Immature natural killer cell (primary cell): ENCODE measurements around the gene CNTN2. TPM values are rescaled to one million over a fixed set of nuclear protein-coding genes. Genes with fewer than 3 reads are reported as not detected.

Experiments
- DNase-seq, 3 donors: peaks; one replicate each; pipeline ENCODE4 v3.0.0; 2022; ENCODE audit warnings: mixed read lengths in 1 of 3
- H3K27ac Mint-ChIP-seq, 6 donors: one replicate each; pipeline ENCODE4 v1.8.0; 2020; ENCODE audit warnings: mixed read lengths in 6 of 6, mild to moderate bottlenecking in 5 of 6, inconsistent platforms in 4 of 6, moderate library complexity in 3 of 6
- H3K27me3 Mint-ChIP-seq, 3 donors: one replicate each; pipeline ENCODE4 v1.8.0; 2020 to 2021; ENCODE audit warnings: low read depth in 3 of 3, mild to moderate bottlenecking in 3 of 3, mixed read lengths in 3 of 3, moderate library complexity in 3 of 3, inconsistent platforms in 1 of 3
- H3K36me3 Mint-ChIP-seq, 3 donors: one replicate each; pipeline ENCODE4 v1.8.0; 2020; ENCODE audit warnings: mixed read lengths in 3 of 3, inconsistent platforms in 2 of 3, mild to moderate bottlenecking in 2 of 3
- H3K4me1 Mint-ChIP-seq, 2 donors: one replicate each; pipeline ENCODE4 v1.8.0; 2020; ENCODE audit warnings: inconsistent platforms in 2 of 2, mild to moderate bottlenecking in 2 of 2, mixed read lengths in 2 of 2, moderate library complexity in 1 of 2
- H3K4me3 Mint-ChIP-seq, 5 donors: one replicate each; pipeline ENCODE4 v1.8.0; 2020; ENCODE audit warnings: mild to moderate bottlenecking in 5 of 5, mixed read lengths in 5 of 5, inconsistent platforms in 3 of 5, moderate library complexity in 3 of 5
- H3K9me3 Mint-ChIP-seq, 6 donors: one replicate each; pipeline ENCODE4 v1.8.0; 2020; ENCODE audit warnings: mild to moderate bottlenecking in 6 of 6, mixed read lengths in 6 of 6, inconsistent platforms in 4 of 6, moderate library complexity in 3 of 6
- polyA plus RNA-seq, 3 donors: library from polyadenylated mRNA; unstranded; fragments of 300-500 nt; fragmentation: Illumina TruSeq; gene quantifications; one replicate each; pipeline ENCODE4 v1.2.3, GENCODE V29; 2021

CNTN2 gene, protein sequence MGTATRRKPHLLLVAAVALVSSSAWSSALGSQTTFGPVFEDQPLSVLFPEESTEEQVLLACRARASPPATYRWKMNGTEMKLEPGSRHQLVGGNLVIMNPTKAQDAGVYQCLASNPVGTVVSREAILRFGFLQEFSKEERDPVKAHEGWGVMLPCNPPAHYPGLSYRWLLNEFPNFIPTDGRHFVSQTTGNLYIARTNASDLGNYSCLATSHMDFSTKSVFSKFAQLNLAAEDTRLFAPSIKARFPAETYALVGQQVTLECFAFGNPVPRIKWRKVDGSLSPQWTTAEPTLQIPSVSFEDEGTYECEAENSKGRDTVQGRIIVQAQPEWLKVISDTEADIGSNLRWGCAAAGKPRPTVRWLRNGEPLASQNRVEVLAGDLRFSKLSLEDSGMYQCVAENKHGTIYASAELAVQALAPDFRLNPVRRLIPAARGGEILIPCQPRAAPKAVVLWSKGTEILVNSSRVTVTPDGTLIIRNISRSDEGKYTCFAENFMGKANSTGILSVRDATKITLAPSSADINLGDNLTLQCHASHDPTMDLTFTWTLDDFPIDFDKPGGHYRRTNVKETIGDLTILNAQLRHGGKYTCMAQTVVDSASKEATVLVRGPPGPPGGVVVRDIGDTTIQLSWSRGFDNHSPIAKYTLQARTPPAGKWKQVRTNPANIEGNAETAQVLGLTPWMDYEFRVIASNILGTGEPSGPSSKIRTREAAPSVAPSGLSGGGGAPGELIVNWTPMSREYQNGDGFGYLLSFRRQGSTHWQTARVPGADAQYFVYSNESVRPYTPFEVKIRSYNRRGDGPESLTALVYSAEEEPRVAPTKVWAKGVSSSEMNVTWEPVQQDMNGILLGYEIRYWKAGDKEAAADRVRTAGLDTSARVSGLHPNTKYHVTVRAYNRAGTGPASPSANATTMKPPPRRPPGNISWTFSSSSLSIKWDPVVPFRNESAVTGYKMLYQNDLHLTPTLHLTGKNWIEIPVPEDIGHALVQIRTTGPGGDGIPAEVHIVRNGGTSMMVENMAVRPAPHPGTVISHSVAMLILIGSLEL
- not detected for polyA plus RNA-seq

DNA sequence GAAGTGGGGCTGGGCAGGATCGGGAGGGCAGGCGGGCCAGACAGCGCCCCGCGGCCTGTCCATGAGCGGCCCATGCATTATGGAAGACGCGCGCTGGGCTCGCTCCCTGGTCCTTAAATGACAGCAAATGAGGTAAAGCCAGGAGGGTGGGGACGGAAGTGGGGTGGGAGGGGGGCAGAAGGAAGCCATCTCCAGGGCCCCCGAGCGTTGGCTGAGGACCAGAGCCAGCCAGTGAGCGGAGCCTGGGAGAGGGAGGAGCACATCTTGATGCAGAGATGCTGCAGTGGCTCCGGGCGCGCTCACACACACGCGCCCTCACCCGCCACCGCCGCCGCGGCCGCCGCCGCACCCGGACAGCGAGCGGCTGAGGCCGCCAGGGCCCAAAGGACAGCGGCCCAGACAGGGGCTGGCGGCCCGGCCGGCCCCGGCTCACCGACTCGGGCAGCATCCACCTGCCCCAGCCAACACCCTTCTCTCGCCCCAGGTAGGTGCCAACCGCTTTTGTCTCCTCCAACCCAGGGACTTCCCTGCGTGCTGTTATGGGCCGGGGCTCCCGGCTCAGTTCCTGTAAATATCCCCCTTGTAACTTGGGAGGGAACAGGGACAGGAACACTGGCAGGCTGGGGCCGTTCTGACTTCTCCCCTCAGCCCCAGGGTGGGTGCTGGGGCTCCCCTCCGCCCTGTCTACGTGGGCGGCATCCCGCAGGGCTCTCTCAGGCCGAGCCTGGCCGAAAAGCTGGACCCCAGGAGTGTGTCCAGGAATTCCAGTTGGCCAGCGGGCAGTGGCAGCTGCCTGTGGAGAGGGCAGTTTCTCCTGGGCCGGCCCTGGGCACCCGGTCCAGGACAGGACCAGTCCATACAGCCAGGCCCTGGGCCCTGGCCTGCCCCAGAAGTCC is at the start of gene CNTN2:
Gene CNTN2 (plus strand): TSS at position 302 of the 896 bp plus-strand sequence. CDS start 9,974 bp downstream, outside the sequence.
- H3K4me3 Mint-ChIP-seq = no peak within 1 kb of the TSS
- H3K27me3 Mint-ChIP-seq = peaks cover 2 to 23% (median 6%) of the 10 kb centered on the region in 3 donors
- H3K36me3 Mint-ChIP-seq = no peaks in the 10 kb centered on the region
- H3K27ac Mint-ChIP-seq = no peak within 1 kb of the TSS
- DNase-seq = no peak
- H3K4me1 Mint-ChIP-seq = no peaks in the 10 kb centered on the region
- no peaks in the 10 kb centered on the region for H3K9me3 Mint-ChIP-seq

DNA sequence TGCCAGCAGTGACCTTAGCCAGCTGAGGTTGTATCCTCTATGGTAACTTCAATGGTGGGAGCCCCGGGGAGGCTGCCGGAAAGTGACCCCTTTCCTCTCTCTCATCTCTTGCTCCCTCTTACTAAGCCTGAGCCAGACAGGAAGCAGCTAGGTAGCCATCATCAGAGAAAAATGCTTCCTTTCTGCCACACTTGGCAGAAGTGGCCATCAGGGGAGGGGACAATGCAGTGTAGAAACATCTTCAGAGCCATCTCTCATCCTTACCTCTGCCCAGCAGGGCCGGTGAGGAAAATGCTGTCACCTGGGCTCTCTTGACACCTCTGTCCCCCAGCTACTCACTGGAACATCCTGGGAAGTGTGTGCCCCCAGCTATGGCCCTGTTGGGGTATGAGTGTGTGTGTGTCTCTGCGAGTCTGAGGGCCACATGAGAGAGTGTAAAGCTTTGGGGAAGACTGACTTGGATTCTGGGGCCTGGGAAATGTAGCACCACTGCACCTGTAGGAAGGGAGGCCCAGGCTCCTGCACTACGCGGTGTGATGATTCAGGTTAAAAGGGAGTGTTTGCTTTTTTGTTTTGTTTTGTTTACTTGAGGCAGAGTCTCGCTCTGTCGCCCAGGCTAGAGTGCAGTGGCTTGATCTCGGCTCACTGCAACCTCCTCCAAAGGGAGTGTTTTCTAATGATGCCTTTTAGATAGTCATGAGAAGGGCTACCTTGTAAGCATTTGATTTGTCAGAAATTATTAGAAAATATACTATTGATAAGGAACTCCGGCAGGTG is 48.7 kb upstream of the CNTN2 start:
- Mint-ChIP-seq H3K27ac (no peak overlapping the region), H3K4me3 (no peak overlapping the region), H3K27me3 (no peaks in the 10 kb centered on the region), H3K9me3 (no peaks in the 10 kb centered on the region), H3K4me1 (peaks cover 0 to 8% of the 10 kb centered on the region in 2 donors), H3K36me3 (no peaks in the 10 kb centered on the region)
- no peak for DNase-seq

- Mint-ChIP-seq H3K4me1 (peaks cover 0 to 8% of the 10 kb centered on the region in 2 donors), H3K27me3 (no peaks in the 10 kb centered on the region), H3K4me3 (no peak overlapping the region), H3K9me3 (no peaks in the 10 kb centered on the region), H3K27ac (no peak overlapping the region), H3K36me3 (no peaks in the 10 kb centered on the region)
- no peak for DNase-seq
Observed at GRCh38 chr1:204996981-204997380, 46.0 kb upstream of the CNTN2 start.

- Mint-ChIP-seq H3K27ac (no peak overlapping the region), H3K9me3 (no peaks in the 10 kb centered on the region), H3K27me3 (no peaks in the 10 kb centered on the region), H3K4me1 (peaks cover 0 to 3% of the 10 kb centered on the region in 2 donors), H3K4me3 (no peak overlapping the region), H3K36me3 (no peaks in the 10 kb centered on the region)
- DNase-seq = no peak
Observed at GRCh38 chr1:204997591-204998355, 45.2 kb upstream of the CNTN2 start.

GRCh38 chr1:205001162-205001561 is 41.9 kb upstream of the CNTN2 start:
- H3K36me3 Mint-ChIP-seq = no peaks in the 10 kb centered on the region
- H3K4me3 Mint-ChIP-seq = no peak overlapping the region
- no peaks in the 10 kb centered on the region for H3K9me3 Mint-ChIP-seq
- DNase-seq = no peak
- H3K4me1 Mint-ChIP-seq = no peaks in the 10 kb centered on the region
- H3K27me3 Mint-ChIP-seq = peaks cover 0 to 3% (median 0%) of the 10 kb centered on the region in 3 donors
- no peak overlapping the region for H3K27ac Mint-ChIP-seq

DNA sequence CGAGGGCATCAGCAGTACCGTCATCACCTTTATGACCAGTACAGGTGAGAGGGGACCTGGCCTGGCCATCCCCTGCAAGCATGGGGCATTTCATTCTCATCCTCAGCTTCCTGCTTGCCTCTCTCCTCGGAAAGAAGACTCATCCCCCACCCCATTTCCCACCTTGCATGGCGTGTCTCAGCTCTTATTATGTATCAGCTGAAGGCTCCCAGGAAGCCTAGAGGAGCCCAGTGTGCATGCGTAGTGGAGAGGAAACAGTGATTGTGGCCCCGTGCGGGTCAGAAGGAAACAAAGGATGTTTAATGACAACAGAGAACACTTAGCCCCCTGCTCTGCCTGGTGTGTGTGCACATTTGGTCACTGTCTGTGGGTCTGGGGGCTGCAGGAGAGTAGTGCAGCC is 40.3 kb upstream of the CNTN2 start:
- H3K4me3 Mint-ChIP-seq = no peak overlapping the region
- H3K27ac Mint-ChIP-seq = no peak overlapping the region
- peaks cover 0 to 3% (median 3%) of the 10 kb centered on the region in 3 donors for H3K27me3 Mint-ChIP-seq
- no peaks in the 10 kb centered on the region for H3K36me3 Mint-ChIP-seq
- no peaks in the 10 kb centered on the region for H3K9me3 Mint-ChIP-seq
- no peaks in the 10 kb centered on the region for H3K4me1 Mint-ChIP-seq
- DNase-seq = no peak

GRCh38 chr1:205003358-205004131 is 39.5 kb upstream of the CNTN2 start:
- H3K27me3 Mint-ChIP-seq = peaks cover 0 to 3% (median 3%) of the 10 kb centered on the region in 3 donors
- no peak overlapping the region for H3K4me3 Mint-ChIP-seq
- H3K27ac Mint-ChIP-seq = peak overlapping the region in 1 of 6 donors; percentile 13

DNA sequence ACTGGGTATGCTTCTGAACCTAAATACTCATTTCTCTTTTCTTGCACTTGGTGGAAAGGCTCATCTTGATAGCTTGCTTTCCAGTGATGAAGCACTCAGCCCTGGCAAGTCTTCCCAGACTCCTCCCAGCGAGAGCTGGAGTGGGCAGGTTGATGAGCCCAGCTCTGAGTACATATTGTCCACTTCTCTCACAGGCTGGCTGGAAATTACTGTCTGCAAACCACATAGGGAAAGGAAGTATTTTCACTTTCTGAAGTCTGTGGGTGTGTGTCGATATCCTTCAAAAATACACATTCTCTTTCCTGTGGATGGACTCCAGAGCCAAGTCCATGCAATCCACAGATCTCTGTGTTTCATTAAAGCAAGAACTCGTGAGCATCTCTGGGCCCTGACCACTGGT is 38.7 kb upstream of the CNTN2 start:
- H3K36me3 Mint-ChIP-seq = no peaks in the 10 kb centered on the region
- H3K4me3 Mint-ChIP-seq = no peak overlapping the region
- H3K4me1 Mint-ChIP-seq = no peaks in the 10 kb centered on the region
- H3K9me3 Mint-ChIP-seq = no peaks in the 10 kb centered on the region
- H3K27ac Mint-ChIP-seq = no peak overlapping the region
- H3K27me3 Mint-ChIP-seq = peaks cover 0 to 5% (median 3%) of the 10 kb centered on the region in 3 donors
- no peak for DNase-seq

More at GRCh38 chr1:205003358-205004131, 39.5 kb upstream of the CNTN2 start:
- no peaks in the 10 kb centered on the region for H3K36me3 Mint-ChIP-seq
- no peaks in the 10 kb centered on the region for H3K4me1 Mint-ChIP-seq
- no peaks in the 10 kb centered on the region for H3K9me3 Mint-ChIP-seq
- DNase-seq = no peak

- H3K27ac Mint-ChIP-seq = no peak overlapping the region
- DNase-seq = no peak
- H3K4me3 Mint-ChIP-seq = no peak overlapping the region
- peaks cover 1 to 3% (median 3%) of the 10 kb centered on the region in 3 donors for H3K27me3 Mint-ChIP-seq
- H3K4me1 Mint-ChIP-seq = no peaks in the 10 kb centered on the region
- no peaks in the 10 kb centered on the region for H3K9me3 Mint-ChIP-seq
- H3K36me3 Mint-ChIP-seq = no peaks in the 10 kb centered on the region
Observed at GRCh38 chr1:205008896-205009295, 34.1 kb upstream of the CNTN2 start.

DNA sequence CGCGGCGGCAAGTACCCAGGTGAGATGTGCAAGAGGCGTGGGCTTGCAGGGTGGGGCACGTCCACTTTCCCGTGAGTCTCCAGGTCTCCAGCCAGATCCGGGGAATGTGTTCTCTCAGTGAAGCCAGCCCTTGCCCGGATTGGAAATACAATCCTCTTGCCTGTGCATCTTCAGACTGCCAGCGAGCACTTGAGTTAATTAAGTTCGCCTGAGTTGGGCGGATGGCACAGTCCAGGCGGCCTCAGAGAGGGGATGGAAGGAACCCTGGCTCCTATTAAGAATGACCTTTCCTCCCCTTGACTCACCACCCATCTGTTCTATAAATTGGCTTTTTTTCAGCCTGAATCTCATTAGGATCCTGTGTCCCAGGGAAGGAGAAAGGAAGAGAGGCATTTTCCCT is 33.3 kb upstream of the CNTN2 start:
- Mint-ChIP-seq H3K27me3 (peaks cover 1 to 3% (median 3%) of the 10 kb centered on the region in 3 donors), H3K36me3 (no peaks in the 10 kb centered on the region), H3K9me3 (no peaks in the 10 kb centered on the region), H3K4me3 (no peak overlapping the region), H3K27ac (no peak overlapping the region), H3K4me1 (no peaks in the 10 kb centered on the region)
- no peak for DNase-seq

- no peak for DNase-seq
- no peaks in the 10 kb centered on the region for H3K36me3 Mint-ChIP-seq
- H3K27ac Mint-ChIP-seq = no peak overlapping the region
- no peak overlapping the region for H3K4me3 Mint-ChIP-seq
- no peaks in the 10 kb centered on the region for H3K4me1 Mint-ChIP-seq
- no peaks in the 10 kb centered on the region for H3K9me3 Mint-ChIP-seq
- H3K27me3 Mint-ChIP-seq = peaks cover 0 to 6% (median 3%) of the 10 kb centered on the region in 3 donors
Observed at GRCh38 chr1:205012391-205013140, 30.4 kb upstream of the CNTN2 start.
